Activated T-helper 1 cell treated with Interleukin-2 at 50 U/mL for 16 hours (primary cell): ENCODE data around the gene NCAN.
"Not testable (repeated sequence)": the region's sequence is repeated elsewhere in the genome, so short reads cannot be mapped to it uniquely, and the experiment has no call there.

Experiments
- DNase-seq: peaks from one replicate; pipeline ENCODE4 v3.0.0-alpha.2; 2020; ENCODE audit warnings: low read depth

The NCAN gene

GRCh38 chr19:19224852-19225494, 13.2 kb downstream of the NCAN start:
- DNase-seq, result peak; percentile 63

GRCh38 chr19:19226204-19226603, 14.4 kb downstream of the NCAN start:
- DNase-seq, result no peak

- no peak for DNase-seq
Measured at GRCh38 chr19:19226663-19227062, 14.9 kb downstream of the NCAN start.

GRCh38 chr19:19227217-19227616, 15.5 kb downstream of the NCAN start:
- no peak for DNase-seq

- no peak for DNase-seq
Measured at GRCh38 chr19:19229701-19230100, 17.9 kb downstream of the NCAN start.

- no peak for DNase-seq
Measured at GRCh38 chr19:19230999-19231398, 19.2 kb downstream of the NCAN start.

GRCh38 chr19:19232261-19232721, 20.5 kb downstream of the NCAN start:
- no peak for DNase-seq

- DNase-seq, result no peak
Measured at GRCh38 chr19:19234220-19234816, 22.6 kb downstream of the NCAN start.

GRCh38 chr19:19236173-19236572, 24.4 kb downstream of the NCAN start:
- no peak for DNase-seq

GRCh38 chr19:19238126-19238894, 26.6 kb downstream of the NCAN start:
- DNase-seq, result no peak

GRCh38 chr19:19239675-19240074, 27.9 kb downstream of the NCAN start:
- no peak for DNase-seq

- no peak for DNase-seq
Measured at GRCh38 chr19:19240476-19240875, 28.7 kb downstream of the NCAN start.

GRCh38 chr19:19250196-19250801, 38.5 kb downstream of the NCAN start:
- no peak for DNase-seq

- DNase-seq, result not testable (repeated sequence)
Measured at GRCh38 chr19:19253409-19253808, 41.7 kb downstream of the NCAN start.

- DNase-seq, result no peak
Measured at GRCh38 chr19:19256072-19256969, 44.6 kb downstream of the NCAN start.

GRCh38 chr19:19257137-19257536, 45.4 kb downstream of the NCAN start:
- no peak for DNase-seq

- no peak for DNase-seq
Measured at GRCh38 chr19:19257836-19258588, 46.3 kb downstream of the NCAN start.

GRCh38 chr19:19258589-19259338, 47.0 kb downstream of the NCAN start:
- DNase-seq, result no peak

GRCh38 chr19:19259741-19260140, 48.0 kb downstream of the NCAN start:
- DNase-seq, result no peak
